Measurements from ENCODE around the gene PACRG.

The PACRG gene

DNA sequence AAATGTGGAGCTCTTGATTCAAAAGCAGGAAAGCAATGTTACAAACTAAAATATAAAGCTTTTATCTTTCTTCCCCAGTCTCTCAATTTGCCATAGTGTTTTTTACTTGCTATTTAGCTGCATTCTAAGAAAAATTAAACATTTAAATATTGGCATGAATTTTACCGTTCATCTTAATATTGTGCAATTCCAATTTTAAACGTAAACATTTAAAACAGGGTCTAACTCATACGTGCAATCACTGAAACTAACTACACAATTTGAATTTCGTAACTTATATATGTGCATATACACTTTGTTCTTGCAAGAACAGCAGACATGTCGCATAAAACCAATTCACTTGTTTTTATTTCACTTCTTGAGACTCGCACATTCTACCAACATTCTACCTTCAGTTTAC is 405.9 kb downstream of the PACRG start:
- Mint-ChIP-seq H3K36me3 (ENCODE audit: low read depth) (no peaks in the 10 kb centered on the region), H3K9me3 (peaks cover 1% of the 10 kb centered on the region), H3K27me3 (ENCODE audit: low read depth, poor library complexity) (peaks cover 14% of the 10 kb centered on the region), H3K4me3 (no peak overlapping the region), H3K4me1 (no peaks in the 10 kb centered on the region), H3K27ac (no peak overlapping the region)
- DNase-seq = no peak
- TF ChIP-seq, protein P1, sequence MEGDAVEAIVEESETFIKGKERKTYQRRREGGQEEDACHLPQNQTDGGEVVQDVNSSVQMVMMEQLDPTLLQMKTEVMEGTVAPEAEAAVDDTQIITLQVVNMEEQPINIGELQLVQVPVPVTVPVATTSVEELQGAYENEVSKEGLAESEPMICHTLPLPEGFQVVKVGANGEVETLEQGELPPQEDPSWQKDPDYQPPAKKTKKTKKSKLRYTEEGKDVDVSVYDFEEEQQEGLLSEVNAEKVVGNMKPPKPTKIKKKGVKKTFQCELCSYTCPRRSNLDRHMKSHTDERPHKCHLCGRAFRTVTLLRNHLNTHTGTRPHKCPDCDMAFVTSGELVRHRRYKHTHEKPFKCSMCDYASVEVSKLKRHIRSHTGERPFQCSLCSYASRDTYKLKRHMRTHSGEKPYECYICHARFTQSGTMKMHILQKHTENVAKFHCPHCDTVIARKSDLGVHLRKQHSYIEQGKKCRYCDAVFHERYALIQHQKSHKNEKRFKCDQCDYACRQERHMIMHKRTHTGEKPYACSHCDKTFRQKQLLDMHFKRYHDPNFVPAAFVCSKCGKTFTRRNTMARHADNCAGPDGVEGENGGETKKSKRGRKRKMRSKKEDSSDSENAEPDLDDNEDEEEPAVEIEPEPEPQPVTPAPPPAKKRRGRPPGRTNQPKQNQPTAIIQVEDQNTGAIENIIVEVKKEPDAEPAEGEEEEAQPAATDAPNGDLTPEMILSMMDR (IDR thresholded peaks at IDR 0.05) = no peak

DNA sequence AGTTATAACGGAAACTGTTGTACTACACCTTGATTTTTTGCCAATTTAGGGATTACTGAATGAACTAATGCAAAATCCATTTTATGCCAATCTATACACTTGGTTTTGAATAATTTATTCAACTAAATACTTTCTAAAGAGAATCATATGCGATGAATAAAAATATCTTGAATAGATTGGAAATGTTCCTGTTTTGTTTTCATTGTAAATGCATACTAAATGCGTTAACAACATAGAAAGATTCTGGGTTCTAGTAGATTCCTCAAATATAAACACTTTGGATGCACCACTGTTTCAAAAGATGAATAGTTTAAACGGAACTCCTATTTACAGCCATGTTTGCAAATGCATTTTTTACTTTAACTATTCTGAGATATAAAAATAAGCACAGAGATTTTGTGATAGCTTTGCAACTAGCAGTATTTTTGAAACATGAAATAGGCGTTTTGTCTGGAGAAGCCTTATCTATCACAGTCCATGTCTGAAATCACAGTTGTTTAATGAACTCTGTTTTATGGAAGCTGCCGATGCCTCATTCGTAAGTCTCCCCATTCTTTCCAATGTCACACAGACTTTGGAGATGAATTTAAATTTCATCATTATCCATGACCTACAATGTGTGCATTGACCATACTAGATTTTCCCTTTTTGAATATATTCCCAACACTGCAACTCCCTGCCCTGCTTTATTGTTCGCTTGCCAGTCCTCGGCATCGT is 409.1 kb downstream of the PACRG start:
- H3K27me3 Mint-ChIP-seq (ENCODE audit: low read depth, poor library complexity) = peaks cover 11% of the 10 kb centered on the region
- TF ChIP-seq, protein P1 (IDR thresholded peaks at IDR 0.05) = no peak
- no peak for DNase-seq
- H3K9me3 Mint-ChIP-seq = peaks cover 11% of the 10 kb centered on the region
- H3K27ac Mint-ChIP-seq = no peak overlapping the region
- H3K4me1 Mint-ChIP-seq = no peaks in the 10 kb centered on the region
- no peak overlapping the region for H3K4me3 Mint-ChIP-seq
- H3K36me3 Mint-ChIP-seq (ENCODE audit: low read depth) = no peaks in the 10 kb centered on the region

- TF ChIP-seq, protein P1 (IDR thresholded peaks at IDR 0.05) = no peak
- no peaks in the 10 kb centered on the region for H3K4me1 Mint-ChIP-seq
- H3K9me3 Mint-ChIP-seq = peaks cover 11% of the 10 kb centered on the region
- no peak for DNase-seq
- H3K27ac Mint-ChIP-seq = no peak overlapping the region
- no peaks in the 10 kb centered on the region for H3K36me3 Mint-ChIP-seq (ENCODE audit: low read depth)
- H3K4me3 Mint-ChIP-seq = no peak overlapping the region
- H3K27me3 Mint-ChIP-seq (ENCODE audit: low read depth, poor library complexity) = peaks cover 11% of the 10 kb centered on the region
These were observed 409.7 kb downstream of the PACRG start for GRCh38 chr6:163137398-163137881.

- TF ChIP-seq, protein P1 (IDR thresholded peaks at IDR 0.05) = no peak
- Mint-ChIP-seq H3K4me3 (no peak overlapping the region), H3K27ac (no peak overlapping the region), H3K27me3 (ENCODE audit: low read depth, poor library complexity) (no peaks in the 10 kb centered on the region), H3K4me1 (peaks cover 1% of the 10 kb centered on the region), H3K36me3 (ENCODE audit: low read depth) (peaks cover 2% of the 10 kb centered on the region), H3K9me3 (peaks cover 9% of the 10 kb centered on the region)
- no peak for DNase-seq
These were observed 418.3 kb downstream of the PACRG start for GRCh38 chr6:163146036-163146435.

DNA sequence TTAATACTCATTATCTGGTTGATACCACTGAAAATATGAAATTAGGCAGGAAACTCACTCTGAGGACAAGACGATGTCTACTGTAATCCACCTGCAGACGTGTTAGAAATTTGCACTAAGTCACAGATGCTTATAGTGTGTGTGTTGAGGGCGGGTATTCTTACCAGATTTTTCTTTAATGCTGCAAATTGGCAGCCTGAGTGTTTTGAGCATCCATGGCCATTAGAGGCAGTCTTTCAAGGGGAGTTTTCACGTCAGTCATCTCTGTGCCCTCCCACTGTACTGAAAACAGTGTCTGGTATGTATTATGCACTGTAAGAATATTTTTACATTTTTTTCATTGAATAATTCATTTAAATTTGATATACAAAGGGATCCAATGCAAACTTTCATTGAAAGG is 420.2 kb downstream of the PACRG start:
- Mint-ChIP-seq H3K9me3 (peaks cover 12% of the 10 kb centered on the region), H3K4me3 (no peak overlapping the region), H3K36me3 (ENCODE audit: low read depth) (peaks cover 5% of the 10 kb centered on the region), H3K27ac (no peak overlapping the region), H3K4me1 (peaks cover 6% of the 10 kb centered on the region), H3K27me3 (ENCODE audit: low read depth, poor library complexity) (no peaks in the 10 kb centered on the region)
- TF ChIP-seq, protein P1 (IDR thresholded peaks at IDR 0.05) = no peak
- DNase-seq = no peak

Data from nephron progenitor cell (in vitro differentiated cells).